ENCODE measurements around the gene PTPRK. TPM values are rescaled to one million over a fixed set of nuclear protein-coding genes. Genes with fewer than 3 reads are reported as not detected.

Gene PTPRK
- total and polyA plus RNA-seq, 2 of the 13 experiments (the other 11 are each of a cell fraction or from before 2014, with no cell fraction given) = 43.6 to 98.3 TPM

GRCh38 chr6:128478230-128479047 lies 42.0 kb downstream of the PTPRK start (continued):
- no peak for TF ChIP-seq CTCF (CRISPR knock-in tag; IDR thresholded peaks at IDR 0.05)
- TF ChIP-seq NFE2L1 (CRISPR knock-in tag; IDR thresholded peaks at IDR 0.05; ENCODE audit: borderline replicate concordance) = no peak
- no peak for TF ChIP-seq ZNF746 (CRISPR knock-in tag; IDR thresholded peaks at IDR 0.05)
- no peak for TF ChIP-seq ZNF318 (CRISPR knock-in tag; IDR thresholded peaks at IDR 0.05)
- TF ChIP-seq ESRRA (CRISPR knock-in tag; IDR thresholded peaks at IDR 0.05; ENCODE audit: low read depth) = no peak
- TF ChIP-seq SMARCE1 (IDR thresholded peaks at IDR 0.05; ENCODE audit: borderline replicate concordance) = no peak
- no peak for TF ChIP-seq NKX3-1 (CRISPR knock-in tag; IDR thresholded peaks at IDR 0.05)
- no peak for TF ChIP-seq SRY (CRISPR knock-in tag; IDR thresholded peaks at IDR 0.05)
- TF ChIP-seq SOX13 (IDR thresholded peaks at IDR 0.05) = no peak
- 0 out of 4 replicates have a peak, but pooled peaks of 1 of the 2 experiments have one; percentile 18 for TF ChIP-seq SOX13 (CRISPR knock-in tag; conservative IDR thresholded peaks at IDR 0.05 in 1 of 2, IDR thresholded peaks at IDR 0.05 in 1 of 2)
- TF ChIP-seq HOMEZ (CRISPR knock-in tag; IDR thresholded peaks at IDR 0.05; ENCODE audit: low read depth) = 0 out of 2 replicates have a peak, but pooled peaks have one; percentile 48
- no peak for TF ChIP-seq KLF16 (CRISPR knock-in tag; IDR thresholded peaks at IDR 0.05)
- TF ChIP-seq FOXA3 (CRISPR knock-in tag; IDR thresholded peaks at IDR 0.05) = 0 out of 2 replicates have a peak, but pooled peaks have one; percentile 13
- TF ChIP-seq RBM22 (optimal IDR thresholded peaks at IDR 0.05; ENCODE audit: low read length) = peak; percentile 68
- TF ChIP-seq ARID2 (CRISPR knock-in tag; IDR thresholded peaks at IDR 0.05; ENCODE audit: borderline replicate concordance) = no peak
- TF ChIP-seq ZNF644 (CRISPR knock-in tag; IDR thresholded peaks at IDR 0.05; ENCODE audit: low read depth) = peak; percentile 59
- TF ChIP-seq PRMT3 (CRISPR knock-in tag; IDR thresholded peaks at IDR 0.05; ENCODE audit: borderline replicate concordance, low read depth) = no peak
- TF ChIP-seq ZSCAN9 (CRISPR knock-in tag; IDR thresholded peaks at IDR 0.05; ENCODE audit: borderline replicate concordance) = no peak

Measured in HepG2 (cell line).